Measurements from ENCODE around the gene RPTOR.

DNA sequence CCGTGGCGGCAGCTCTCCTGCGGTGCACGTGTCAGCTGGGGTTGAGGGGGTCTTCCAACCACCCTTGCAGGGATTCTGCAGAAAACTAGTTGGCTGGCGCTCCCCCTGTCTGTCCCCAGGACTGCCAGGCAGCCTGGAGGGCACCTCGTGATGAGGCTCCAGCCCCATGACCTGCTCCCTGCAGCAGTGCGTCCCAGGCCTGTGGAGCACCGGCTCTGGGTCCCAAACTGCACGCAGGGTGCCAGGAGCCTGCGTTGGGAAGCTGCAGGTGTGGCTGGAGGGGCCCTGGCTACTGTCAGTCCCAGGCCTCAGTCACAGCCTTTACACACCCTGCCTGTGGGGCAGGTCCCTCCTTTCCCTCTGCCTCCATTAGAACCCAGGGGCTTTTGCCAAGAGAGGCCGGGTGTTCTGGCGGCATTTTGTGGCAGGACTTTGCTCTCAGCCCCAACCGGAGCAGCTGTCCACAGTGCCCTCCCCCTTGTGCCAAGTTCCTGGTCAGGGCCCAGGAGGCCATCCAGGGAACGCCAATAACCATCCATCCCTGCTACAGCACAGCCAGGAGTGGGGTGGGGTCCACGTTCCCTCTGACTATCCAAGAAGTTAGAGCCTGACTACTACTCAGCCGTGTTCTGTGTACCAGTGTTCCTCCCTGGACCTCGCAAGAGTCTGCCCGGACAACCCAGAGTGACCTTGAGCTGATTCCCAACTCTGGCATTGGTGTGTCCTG, 456.2 kb downstream of the RPTOR start:
- TF ChIP-seq, protein P1, sequence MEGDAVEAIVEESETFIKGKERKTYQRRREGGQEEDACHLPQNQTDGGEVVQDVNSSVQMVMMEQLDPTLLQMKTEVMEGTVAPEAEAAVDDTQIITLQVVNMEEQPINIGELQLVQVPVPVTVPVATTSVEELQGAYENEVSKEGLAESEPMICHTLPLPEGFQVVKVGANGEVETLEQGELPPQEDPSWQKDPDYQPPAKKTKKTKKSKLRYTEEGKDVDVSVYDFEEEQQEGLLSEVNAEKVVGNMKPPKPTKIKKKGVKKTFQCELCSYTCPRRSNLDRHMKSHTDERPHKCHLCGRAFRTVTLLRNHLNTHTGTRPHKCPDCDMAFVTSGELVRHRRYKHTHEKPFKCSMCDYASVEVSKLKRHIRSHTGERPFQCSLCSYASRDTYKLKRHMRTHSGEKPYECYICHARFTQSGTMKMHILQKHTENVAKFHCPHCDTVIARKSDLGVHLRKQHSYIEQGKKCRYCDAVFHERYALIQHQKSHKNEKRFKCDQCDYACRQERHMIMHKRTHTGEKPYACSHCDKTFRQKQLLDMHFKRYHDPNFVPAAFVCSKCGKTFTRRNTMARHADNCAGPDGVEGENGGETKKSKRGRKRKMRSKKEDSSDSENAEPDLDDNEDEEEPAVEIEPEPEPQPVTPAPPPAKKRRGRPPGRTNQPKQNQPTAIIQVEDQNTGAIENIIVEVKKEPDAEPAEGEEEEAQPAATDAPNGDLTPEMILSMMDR (optimal IDR thresholded peaks at IDR 0.05 in 1 of 3, IDR thresholded peaks at IDR 0.05 in 1 of 3, conservative IDR thresholded peaks at IDR 0.05 in 1 of 3; ENCODE audit: extremely low read depth in 1 of 3, insufficient read depth in 2 of 3, low read length in 3 of 3), result no peak
- TF ChIP-seq EZH2 (IDR thresholded peaks at IDR 0.05; ENCODE audit: low read length), result no peak

All from keratinocyte (primary cell).